Lung (tissue), 12 donors: ENCODE data around the gene ZFP36L2. TPM values are rescaled to one million over a fixed set of nuclear protein-coding genes. Genes with fewer than 3 reads are reported as not detected.

ENCODE experiments used
- ATAC-seq: fragments of 200-7000 bp; cut with Tn5 transposase; one replicate; pipeline ENCODE4 v1.9.1; 2020; ENCODE audit warnings: moderate number of reproducible peaks; ENCODE audit not compliant: insufficient read depth, low FRiP score
- DNase-seq, 3 donors: peaks; one replicate each; pipeline ENCODE4 v3.0.0-alpha.2; 2013 to 2017
- H3K27ac ChIP-seq, 2 donors: one replicate each; pipeline ENCODE4 v1.5.1; 2013; ENCODE audit warnings: mild to moderate bottlenecking in 2 of 2, moderate library complexity in 2 of 2, control low read depth in 1 of 2, inconsistent platforms in 1 of 2, low read depth in 1 of 2, low read length in 1 of 2
- H3K27me3 ChIP-seq, 3 donors: one replicate each; pipeline ENCODE4 v1.5.1; 2013; ENCODE audit warnings: low read length in 2 of 3; ENCODE audit not compliant: control insufficient read depth in 3 of 3, insufficient read depth in 3 of 3
- H3K36me3 ChIP-seq, 4 donors: one replicate each; pipeline ENCODE4 v1.5.1; 2013; ENCODE audit warnings: low read length in 4 of 4, mild to moderate bottlenecking in 1 of 4, moderate library complexity in 1 of 4; ENCODE audit not compliant: control insufficient read depth in 4 of 4, insufficient read depth in 4 of 4
- H3K4me1 ChIP-seq, 5 donors: one replicate each; pipeline ENCODE4 v1.5.1; 2013; ENCODE audit warnings: low read length in 5 of 5, mild to moderate bottlenecking in 2 of 5, moderate library complexity in 1 of 5; ENCODE audit not compliant: control insufficient read depth in 5 of 5, insufficient read depth in 5 of 5
- H3K4me3 ChIP-seq: one replicate; pipeline ENCODE4 v1.5.1; 2013; ENCODE audit warnings: mild to moderate bottlenecking, control low read depth, moderate library complexity
- H3K9ac ChIP-seq, 2 donors: one replicate each; pipeline ENCODE4 v1.5.1; 2013; ENCODE audit warnings: low read length in 2 of 2, control low read depth in 1 of 2; ENCODE audit not compliant: insufficient read depth in 1 of 2
- H3K9me3 ChIP-seq, 4 donors: one replicate each; pipeline ENCODE4 v1.5.1; 2013; ENCODE audit warnings: low read length in 3 of 4, mild to moderate bottlenecking in 1 of 4, moderate library complexity in 1 of 4; ENCODE audit not compliant: control insufficient read depth in 4 of 4, insufficient read depth in 3 of 4
- WGBS, 2 donors: extraction: QIAGEN DNeasy Blood & Tissue Kit; methylation state at CpG; one replicate each; pipeline ENCODE4 v1.1.7; 2013; 5-methylcytosine and 5-hydroxymethylcytosine counted together
- polyA plus RNA-seq, 2 donors: library from polyadenylated mRNA; stranded (reverse); fragments of 200-250 nt; gene quantifications; one replicate each; pipeline ENCODE4 v1.2.1, GENCODE V29; 2013
- total RNA-seq, 2 donors: library from RNA; depleted of rRNA in 1 of 2; stranded (reverse); fragments of >200 nt in 1 of 2; gene quantifications; one replicate each; pipeline ENCODE4 v1.2.1, GENCODE V29; 2014 to 2021
- TF ChIP-seq, protein P1 (sequence below): IDR thresholded peaks from 2 replicates; pipeline ENCODE4 v1.5.1; 2012; ENCODE audit warnings: mild to moderate bottlenecking; ENCODE audit errors: control extremely low read depth, extremely low read depth
- donor health status: control.
- donor health status: control.
- donor health status: Bipolar disorder and iron deficiency.
- donor health status: healthy.
- donor health status: DM: yes; HTN: yes; CAD: no.

The ZFP36L2 gene
- total and polyA plus RNA-seq, 4 donors: 38.3 to 110 (median 66.6) TPM

GRCh38 chr2:43238813-43239212 lies 12.4 kb upstream of the ZFP36L2 start:
- Histone ChIP-seq H3K27ac (no peak overlapping the region), H3K9me3 (no peaks in the 10 kb centered on the region), H3K36me3 (no peaks in the 10 kb centered on the region), H3K4me3 (no peak overlapping the region), H3K27me3 (no peaks in the 10 kb centered on the region), H3K4me1 (peaks cover 0 to 9% (median 0%) of the 10 kb centered on the region in 5 donors), H3K9ac (no peak overlapping the region)
- no peak for DNase-seq
- no peak for ATAC-seq
- whole genome bisulfite sequencing, 2 donors: 91 to 93% methylated on average over 3 of the region's 3 CpGs
- TF ChIP-seq, protein P1, sequence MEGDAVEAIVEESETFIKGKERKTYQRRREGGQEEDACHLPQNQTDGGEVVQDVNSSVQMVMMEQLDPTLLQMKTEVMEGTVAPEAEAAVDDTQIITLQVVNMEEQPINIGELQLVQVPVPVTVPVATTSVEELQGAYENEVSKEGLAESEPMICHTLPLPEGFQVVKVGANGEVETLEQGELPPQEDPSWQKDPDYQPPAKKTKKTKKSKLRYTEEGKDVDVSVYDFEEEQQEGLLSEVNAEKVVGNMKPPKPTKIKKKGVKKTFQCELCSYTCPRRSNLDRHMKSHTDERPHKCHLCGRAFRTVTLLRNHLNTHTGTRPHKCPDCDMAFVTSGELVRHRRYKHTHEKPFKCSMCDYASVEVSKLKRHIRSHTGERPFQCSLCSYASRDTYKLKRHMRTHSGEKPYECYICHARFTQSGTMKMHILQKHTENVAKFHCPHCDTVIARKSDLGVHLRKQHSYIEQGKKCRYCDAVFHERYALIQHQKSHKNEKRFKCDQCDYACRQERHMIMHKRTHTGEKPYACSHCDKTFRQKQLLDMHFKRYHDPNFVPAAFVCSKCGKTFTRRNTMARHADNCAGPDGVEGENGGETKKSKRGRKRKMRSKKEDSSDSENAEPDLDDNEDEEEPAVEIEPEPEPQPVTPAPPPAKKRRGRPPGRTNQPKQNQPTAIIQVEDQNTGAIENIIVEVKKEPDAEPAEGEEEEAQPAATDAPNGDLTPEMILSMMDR: no peak

DNA sequence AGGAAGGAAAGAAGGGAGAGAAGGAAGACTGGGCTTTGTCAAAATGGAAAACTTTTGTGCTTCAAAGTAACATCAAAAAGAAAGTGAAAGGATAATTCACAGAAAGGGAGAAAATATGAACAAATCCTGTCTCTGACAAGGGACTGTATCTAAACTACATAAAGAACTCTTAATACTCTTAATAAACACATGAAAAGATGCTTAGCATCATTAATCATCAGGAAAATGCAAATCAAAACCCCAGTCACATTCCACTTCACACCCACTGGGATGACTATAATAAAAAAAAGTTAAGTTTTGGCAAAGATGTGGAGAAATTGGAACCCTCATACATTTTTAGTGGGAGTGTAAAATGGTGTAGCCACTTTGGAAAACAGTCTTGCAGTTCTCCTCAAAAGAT lies 11.8 kb upstream of the ZFP36L2 start:
- peaks cover 0 to 9% (median 0%) of the 10 kb centered on the region in 5 donors for H3K4me1 ChIP-seq
- TF ChIP-seq, protein P1: no peak
- H3K9ac ChIP-seq: no peak overlapping the region
- no peaks in the 10 kb centered on the region for H3K36me3 ChIP-seq
- ATAC-seq (no peak), DNase-seq (no peak)
- no peaks in the 10 kb centered on the region for H3K27me3 ChIP-seq
- H3K27ac ChIP-seq: no peak overlapping the region
- no peak overlapping the region for H3K4me3 ChIP-seq
- H3K9me3 ChIP-seq: no peaks in the 10 kb centered on the region

- DNase-seq: no peak
- H3K27me3 ChIP-seq: no peaks in the 10 kb centered on the region
- WGBS, 2 donors: 40 to 71% methylated on average over 9 of the region's 9 CpGs
- no peaks in the 10 kb centered on the region for H3K9me3 ChIP-seq
- H3K4me1 ChIP-seq: peaks cover 0 to 15% (median under 1%) of the 10 kb centered on the region in 5 donors
- TF ChIP-seq, protein P1: no peak
- no peak overlapping the region for H3K9ac ChIP-seq
- H3K36me3 ChIP-seq: peaks cover 0 to 15% (median 4%) of the 10 kb centered on the region in 4 donors
- H3K27ac ChIP-seq: no peak overlapping the region
- H3K4me3 ChIP-seq: no peak overlapping the region
- no peak for ATAC-seq
Measured at GRCh38 chr2:43233218-43234212, 7.1 kb upstream of the ZFP36L2 start.
